ENCODE data around the gene DOK6.

The DOK6 gene

GRCh38 chr18:69432847-69433246 is 32.2 kb downstream of the DOK6 start:
- DNase-seq (ENCODE audit: low read depth in 2 of 2, low spot score in 1 of 2), result no peak

- no peak for DNase-seq (ENCODE audit: low read depth in 2 of 2, low spot score in 1 of 2)
Observed at GRCh38 chr18:69435000-69435399, 34.3 kb downstream of the DOK6 start.

GRCh38 chr18:69444221-69444620 is 43.5 kb downstream of the DOK6 start:
- no peak for DNase-seq (ENCODE audit: low read depth in 2 of 2, low spot score in 1 of 2)

GRCh38 chr18:69447886-69448285 is 47.2 kb downstream of the DOK6 start:
- DNase-seq (ENCODE audit: low read depth in 2 of 2, low spot score in 1 of 2), result no peak

GRCh38 chr18:69455125-69455524 is 54.4 kb downstream of the DOK6 start:
- no peak for DNase-seq (ENCODE audit: low read depth in 2 of 2, low spot score in 1 of 2)

GRCh38 chr18:69469444-69469919 is 68.8 kb downstream of the DOK6 start:
- DNase-seq (ENCODE audit: low read depth in 2 of 2, low spot score in 1 of 2), result no peak

GRCh38 chr18:69480460-69480859 is 79.8 kb downstream of the DOK6 start:
- DNase-seq (ENCODE audit: low read depth in 2 of 2, low spot score in 1 of 2), result no peak

GRCh38 chr18:69483574-69483973 is 82.9 kb downstream of the DOK6 start:
- no peak for DNase-seq (ENCODE audit: low read depth in 2 of 2, low spot score in 1 of 2)

GRCh38 chr18:69484699-69485396 is 84.2 kb downstream of the DOK6 start:
- DNase-seq (ENCODE audit: low read depth in 2 of 2, low spot score in 1 of 2), result no peak

GRCh38 chr18:69487488-69488394 is 87.1 kb downstream of the DOK6 start:
- no peak for DNase-seq (ENCODE audit: low read depth in 2 of 2, low spot score in 1 of 2)

GRCh38 chr18:69490072-69490471 is 89.4 kb downstream of the DOK6 start:
- no peak for DNase-seq (ENCODE audit: low read depth in 2 of 2, low spot score in 1 of 2)

GRCh38 chr18:69490813-69491212 is 90.1 kb downstream of the DOK6 start:
- no peak for DNase-seq (ENCODE audit: low read depth in 2 of 2, low spot score in 1 of 2)

GRCh38 chr18:69491576-69491975 is 90.9 kb downstream of the DOK6 start:
- no peak for DNase-seq (ENCODE audit: low read depth in 2 of 2, low spot score in 1 of 2)

- DNase-seq (ENCODE audit: low read depth in 2 of 2, low spot score in 1 of 2), result no peak
Observed at GRCh38 chr18:69492861-69493260, 92.2 kb downstream of the DOK6 start.

- DNase-seq (ENCODE audit: low read depth in 2 of 2, low spot score in 1 of 2), result no peak
Observed at GRCh38 chr18:69494841-69495240, 94.2 kb downstream of the DOK6 start.

- no peak for DNase-seq (ENCODE audit: low read depth in 2 of 2, low spot score in 1 of 2)
Observed at GRCh38 chr18:69495338-69495737, 94.7 kb downstream of the DOK6 start.

GRCh38 chr18:69495841-69496533 is 95.3 kb downstream of the DOK6 start:
- DNase-seq (ENCODE audit: low read depth in 2 of 2, low spot score in 1 of 2), result no peak

- DNase-seq (ENCODE audit: low read depth in 2 of 2, low spot score in 1 of 2), result no peak
Observed at GRCh38 chr18:69518989-69519388, 118.3 kb downstream of the DOK6 start.

- no peak for DNase-seq (ENCODE audit: low read depth in 2 of 2, low spot score in 1 of 2)
Observed at GRCh38 chr18:69523582-69523981, 122.9 kb downstream of the DOK6 start.

GRCh38 chr18:69528435-69528834 is 127.7 kb downstream of the DOK6 start:
- no peak for DNase-seq (ENCODE audit: low read depth in 2 of 2, low spot score in 1 of 2)

GRCh38 chr18:69529151-69529550 is 128.5 kb downstream of the DOK6 start:
- no peak for DNase-seq (ENCODE audit: low read depth in 2 of 2, low spot score in 1 of 2)

GRCh38 chr18:69531973-69532372 is 131.3 kb downstream of the DOK6 start:
- no peak for DNase-seq (ENCODE audit: low read depth in 2 of 2, low spot score in 1 of 2)
